GM19025 (cell line): ENCODE results near the gene FASTKD1.
"Not testable (repeated sequence)": the region's sequence is repeated elsewhere in the genome, so short reads cannot be mapped to it uniquely, and the experiment has no call there.

Experiments
- ATAC-seq: cut with Tn5 transposase; IDR thresholded peaks from one replicate; pipeline ENCODE4 v1.9.1; 2021; ENCODE audit warnings: mild to moderate bottlenecking, low read depth, moderate library complexity; ENCODE audit not compliant: unreplicated experiment

FASTKD1 gene

DNA sequence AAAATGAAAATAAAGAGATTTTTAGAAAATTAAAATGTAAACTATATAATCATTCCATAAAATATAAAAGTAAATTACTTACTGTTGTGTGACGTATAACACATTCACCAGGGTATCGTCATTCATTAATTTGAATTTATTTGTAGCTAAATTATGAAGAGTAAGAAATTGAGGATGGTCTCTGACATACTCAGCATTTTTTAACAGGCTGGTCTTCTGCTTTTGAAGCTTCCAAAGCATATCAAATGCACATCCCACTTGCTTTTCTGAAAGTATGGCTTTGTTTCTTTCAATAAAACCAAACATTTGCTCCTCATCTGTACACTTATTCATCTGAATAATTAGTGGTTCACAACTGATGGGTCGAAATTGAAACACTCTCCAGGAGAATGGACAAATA lies 2.1 kb downstream of the FASTKD1 start:
- no peak for ATAC-seq

GRCh38 chr2:169570752-169571151 lies 2.9 kb downstream of the FASTKD1 start:
- not testable (repeated sequence) for ATAC-seq

DNA sequence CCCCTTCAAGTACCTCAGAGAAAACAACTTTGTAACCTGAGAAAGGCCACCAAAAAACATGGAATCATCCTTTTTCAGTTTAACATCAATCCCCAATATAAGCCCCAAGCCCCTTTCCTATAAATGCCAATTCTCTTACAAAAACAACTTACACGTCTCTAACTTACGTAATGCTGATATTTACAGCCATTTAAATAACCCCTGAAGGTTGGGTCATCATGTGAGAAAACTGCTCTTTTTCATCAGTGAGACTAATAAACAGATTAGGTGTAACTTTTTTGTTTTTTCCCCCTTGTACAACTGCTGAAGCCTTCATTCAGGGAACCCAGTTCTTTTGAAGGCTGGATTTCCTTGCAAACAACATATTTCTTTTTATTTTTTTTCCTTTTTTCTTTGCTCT lies 3.7 kb downstream of the FASTKD1 start:
- ATAC-seq: no peak

GRCh38 chr2:169565686-169566085 lies 8.0 kb downstream of the FASTKD1 start:
- no peak for ATAC-seq

DNA sequence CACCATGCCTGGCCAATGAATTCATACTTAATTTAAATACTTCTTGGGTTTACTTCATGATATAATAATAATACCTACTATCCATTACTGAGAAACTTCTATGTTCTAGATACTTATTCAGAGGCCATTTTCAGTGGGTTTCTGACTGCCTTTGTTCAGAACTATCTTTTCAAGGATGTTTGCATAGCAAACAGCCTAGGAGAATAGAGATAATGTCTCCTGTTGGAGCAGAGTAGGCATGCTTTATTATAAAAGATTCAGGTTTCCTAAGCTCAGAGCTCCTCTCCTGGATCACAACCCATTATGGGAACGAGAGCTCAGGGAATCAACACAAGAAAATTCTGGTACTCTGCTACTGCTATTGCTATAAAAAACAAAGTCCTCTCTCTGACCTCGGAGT lies 11.1 kb downstream of the FASTKD1 start:
- ATAC-seq: no peak

DNA sequence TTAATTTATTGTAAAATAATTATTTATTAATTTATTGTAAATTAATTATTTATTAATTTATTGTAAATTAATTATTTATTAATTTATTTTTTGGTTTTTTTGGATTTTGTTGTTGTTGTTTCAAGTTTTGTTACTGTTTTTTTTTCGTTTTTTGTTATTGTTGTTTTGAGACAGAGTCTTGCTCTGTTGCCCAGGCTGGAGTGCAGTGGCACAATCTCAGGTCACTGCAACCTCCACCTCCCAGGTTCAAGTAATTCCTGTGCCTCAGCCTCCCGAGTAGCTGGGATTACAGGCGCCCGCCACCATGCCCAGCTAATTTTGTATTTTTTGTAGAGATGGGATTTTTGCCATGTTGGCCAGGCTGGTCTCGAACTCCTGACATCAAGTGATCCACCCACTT lies 11.6 kb downstream of the FASTKD1 start:
- ATAC-seq: not testable (repeated sequence)

DNA sequence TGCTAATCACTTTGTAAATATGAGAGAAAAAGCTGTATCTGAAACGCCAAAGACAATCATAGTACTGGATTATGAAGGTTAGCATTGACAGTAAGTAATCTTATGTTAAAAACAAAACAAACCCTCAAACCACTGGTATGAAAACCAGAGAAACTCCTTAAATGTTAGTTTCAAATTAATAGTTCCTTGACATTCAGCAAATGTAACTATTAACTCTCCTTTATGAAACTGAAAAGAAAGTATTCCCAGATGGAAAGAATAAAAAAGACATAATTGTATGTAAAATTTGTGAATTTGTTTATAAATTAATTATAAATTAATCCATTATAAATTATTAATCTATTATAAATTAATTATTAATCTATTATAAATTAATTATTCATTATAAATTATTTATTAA lies 12.3 kb downstream of the FASTKD1 start:
- ATAC-seq: no peak

DNA sequence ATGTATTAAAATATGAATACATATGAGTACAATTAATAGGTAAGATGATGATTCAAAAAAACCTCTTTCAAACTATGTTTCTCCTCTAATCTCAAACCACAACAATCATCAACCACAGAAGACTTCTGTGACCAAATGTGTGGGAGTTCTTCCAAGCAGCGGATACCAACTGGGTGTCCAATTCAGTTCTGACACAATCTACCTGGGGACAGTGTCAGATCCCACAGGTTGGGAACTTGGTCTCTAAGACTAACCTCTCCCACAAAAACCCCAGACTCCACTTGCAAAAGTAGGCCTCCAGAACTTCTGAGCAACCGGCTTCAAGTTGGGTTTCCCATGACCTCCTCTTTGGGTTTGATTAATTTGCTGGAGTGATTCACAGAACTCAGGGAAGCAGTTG lies 26.9 kb downstream of the FASTKD1 start:
- no peak for ATAC-seq

GRCh38 chr2:169542433-169542832 lies 31.2 kb downstream of the FASTKD1 start:
- ATAC-seq: no peak

DNA sequence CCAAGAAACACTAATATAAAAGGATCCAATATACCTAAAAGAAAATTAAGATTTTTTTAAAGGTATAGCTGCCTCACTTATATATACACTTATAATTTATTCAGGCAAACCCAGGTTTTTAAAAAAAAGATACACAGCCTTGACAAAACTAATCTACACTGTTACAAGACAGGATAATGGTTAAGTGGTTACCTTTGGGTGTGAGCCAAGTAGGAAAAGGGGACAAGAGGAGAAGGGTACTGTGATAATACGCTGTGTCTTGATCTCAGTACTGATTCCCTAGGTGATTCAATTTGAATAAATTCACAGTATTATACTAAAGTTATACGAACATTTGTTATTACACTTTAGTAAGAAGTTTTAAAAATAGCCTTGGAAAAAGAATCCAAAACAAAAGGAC lies 33.5 kb downstream of the FASTKD1 start:
- no peak for ATAC-seq

DNA sequence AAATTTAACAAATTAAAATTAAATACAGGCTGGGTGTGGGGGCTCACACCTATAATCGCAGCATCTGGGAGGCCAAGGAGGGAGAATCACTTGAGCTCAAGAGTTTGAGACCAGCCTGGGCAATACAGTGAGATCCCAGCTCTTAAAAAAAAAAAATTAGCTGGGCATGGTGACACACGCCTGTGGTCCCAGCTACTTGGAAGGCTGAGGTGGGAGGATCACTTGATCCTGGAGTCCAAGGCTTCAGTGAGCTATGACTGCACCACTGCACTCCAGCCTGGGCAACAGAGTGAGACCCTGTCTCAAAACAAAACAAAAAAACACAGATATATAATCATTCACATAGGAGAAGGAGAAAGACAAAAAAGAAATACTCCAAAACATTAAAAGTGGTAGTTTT lies 34.2 kb downstream of the FASTKD1 start:
- not testable (repeated sequence) for ATAC-seq

GRCh38 chr2:169528271-169528701 lies 45.4 kb downstream of the FASTKD1 start:
- peak; percentile 73 for ATAC-seq

- ATAC-seq: no peak
These were observed 47.2 kb downstream of the FASTKD1 start for GRCh38 chr2:169526451-169526850.

DNA sequence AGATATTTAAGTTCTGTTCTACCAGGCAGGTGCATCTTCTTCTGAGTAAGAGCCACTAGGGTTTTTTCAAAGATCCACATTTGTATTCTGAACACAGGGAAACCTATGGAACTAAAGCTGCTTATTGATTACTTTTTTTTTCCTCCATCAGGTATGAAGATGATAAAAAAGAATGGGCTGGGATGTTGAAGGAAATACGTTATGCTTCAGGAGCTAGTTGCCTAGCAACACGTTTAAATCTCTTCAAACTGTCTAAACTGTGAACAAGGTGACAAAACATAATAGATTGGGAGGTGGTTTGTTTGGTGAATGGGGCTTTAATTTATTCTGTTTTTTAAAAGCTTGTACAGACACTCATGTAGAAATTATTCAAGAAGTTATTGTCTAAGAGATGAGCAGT lies 48.2 kb downstream of the FASTKD1 start:
- no peak for ATAC-seq

DNA sequence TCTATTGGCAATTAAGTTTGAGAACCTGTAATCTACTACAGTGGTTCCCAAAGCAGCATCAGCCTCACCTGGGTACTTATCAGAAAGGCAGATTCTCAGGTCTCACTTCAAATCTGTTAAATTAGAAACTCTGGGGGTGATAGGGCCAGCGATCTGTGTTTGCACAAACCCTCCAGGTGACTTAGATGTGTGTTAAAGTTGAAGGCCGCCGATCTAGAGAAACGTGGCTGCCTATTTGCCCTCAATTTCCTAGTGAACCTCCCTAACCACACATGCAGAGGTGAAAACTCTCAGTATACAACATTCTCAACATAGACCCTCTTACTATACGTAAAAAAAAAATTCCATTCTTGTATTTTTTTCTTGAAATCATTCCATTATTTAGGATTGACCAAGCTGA lies 50.0 kb downstream of the FASTKD1 start:
- ATAC-seq: no peak

DNA sequence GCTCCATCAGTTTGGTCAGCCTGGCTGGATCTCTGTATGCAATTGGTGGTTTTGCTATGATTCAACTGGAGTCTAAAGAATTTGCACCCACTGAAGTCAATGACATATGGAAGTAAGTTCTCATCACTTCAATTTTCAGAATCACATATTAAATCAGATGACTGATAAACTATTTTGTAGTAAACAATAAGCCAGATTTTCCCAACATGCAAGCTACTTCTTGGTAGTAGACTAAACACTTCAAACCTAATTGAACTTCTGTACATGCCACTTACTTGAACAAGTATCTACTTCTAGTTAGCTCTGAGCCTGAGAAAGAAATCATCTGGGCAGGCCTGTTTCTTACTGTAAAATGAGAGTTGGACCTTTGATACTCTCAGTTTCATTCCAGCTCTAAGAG lies 52.8 kb downstream of the FASTKD1 start:
- ATAC-seq: no peak

- not testable (repeated sequence) for ATAC-seq
These were observed 57.1 kb downstream of the FASTKD1 start for GRCh38 chr2:169516488-169516995.

DNA sequence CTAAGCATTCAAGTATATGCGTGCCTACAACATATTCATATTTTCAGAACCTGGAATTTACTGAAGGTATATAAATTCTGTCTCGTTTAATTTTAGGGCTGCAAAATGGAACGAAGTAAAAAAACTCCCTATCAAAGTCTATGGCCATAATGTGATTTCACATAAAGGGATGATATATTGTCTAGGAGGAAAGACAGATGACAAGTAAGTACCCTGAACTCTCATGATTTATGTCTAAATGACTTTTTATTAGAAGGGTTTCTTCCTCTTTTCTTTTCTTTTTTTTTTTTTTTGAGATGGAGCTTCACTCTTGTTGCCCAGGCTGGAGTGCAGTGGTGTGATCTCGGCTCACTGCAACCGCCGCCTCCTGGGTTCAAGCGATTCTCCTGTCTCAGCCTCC lies 58.9 kb downstream of the FASTKD1 start:
- not testable (repeated sequence) for ATAC-seq

DNA sequence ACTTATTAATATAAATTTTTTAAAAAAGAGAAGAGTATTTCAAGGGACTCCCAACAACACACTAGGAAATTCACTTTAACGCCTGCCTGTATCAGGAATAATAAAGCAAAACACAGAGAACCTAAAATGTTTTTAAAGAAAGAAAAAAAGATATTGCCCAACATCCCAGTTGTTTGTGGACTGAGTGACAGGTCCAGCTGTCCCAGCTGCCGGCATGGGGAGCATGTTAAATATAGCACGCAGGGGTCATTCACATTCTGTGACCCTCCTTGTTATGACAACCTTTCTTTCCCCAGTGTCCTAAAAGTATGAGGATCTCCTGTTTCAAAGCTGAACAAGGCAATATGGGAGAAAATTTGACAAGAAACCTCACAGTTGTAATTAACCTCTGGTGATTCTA lies 59.7 kb downstream of the FASTKD1 start:
- ATAC-seq: no peak

- no peak for ATAC-seq
These were observed 60.6 kb downstream of the FASTKD1 start for GRCh38 chr2:169513094-169513493.

- no peak for ATAC-seq
These were observed 61.1 kb downstream of the FASTKD1 start for GRCh38 chr2:169512525-169512924.

GRCh38 chr2:169511818-169512217 lies 61.8 kb downstream of the FASTKD1 start:
- ATAC-seq: no peak

DNA sequence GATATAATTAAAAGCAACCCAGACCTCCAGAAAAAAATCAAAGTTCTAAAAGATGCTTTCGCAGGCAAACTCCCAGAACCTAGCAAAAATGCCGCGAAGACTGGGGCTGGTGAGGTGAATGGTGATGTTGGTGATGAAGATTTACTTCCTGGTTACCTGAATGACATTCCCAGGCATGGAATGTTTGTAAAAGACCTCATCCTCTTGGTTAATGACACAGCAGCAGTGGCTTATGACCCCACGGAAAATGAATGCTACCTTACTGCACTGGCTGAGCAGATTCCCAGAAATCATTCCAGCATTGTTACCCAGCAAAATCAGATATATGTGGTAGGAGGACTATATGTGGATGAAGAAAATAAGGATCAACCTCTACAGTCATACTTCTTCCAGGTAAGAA lies 63.2 kb downstream of the FASTKD1 start:
- no peak for ATAC-seq
